ENCODE data around the gene CLDN2. TPM values are rescaled to one million over a fixed set of nuclear protein-coding genes. Genes with fewer than 3 reads are reported as not detected.
"Not testable (repeated sequence)": the region's sequence is repeated elsewhere in the genome, so short reads cannot be mapped to it uniquely, and the experiment has no call there.

The CLDN2 gene
- total RNA-seq, 2 donors from 2014 or later = 0.10 to 0.18 TPM

- intact Hi-C loops (cut with DNase I) = loop anchor here (5.0 to 10.0 kb wide), 2 partner anchors 55 to 58 kb away; no protein-coding TSS in a partner anchor
- no peak for ATAC-seq
- no peak for DNase-seq
These were observed 32.3 kb downstream of the CLDN2 start for GRCh38 chrX:106952538-106952937.

- DNase-seq (no peak), ATAC-seq (no peak)
- intact Hi-C loops (cut with DNase I) = loop anchor here (5.0 to 10.0 kb wide), 2 partner anchors 56 to 58 kb away; no protein-coding TSS in a partner anchor
These were observed 32.8 kb downstream of the CLDN2 start for GRCh38 chrX:106952988-106953387.

- intact Hi-C loops (cut with DNase I) = loop anchor here (5.0 to 10.0 kb wide), 2 partner anchors 57 to 59 kb away; no protein-coding TSS in a partner anchor
- DNase-seq (no peak), ATAC-seq (no peak)
These were observed 33.8 kb downstream of the CLDN2 start for GRCh38 chrX:106954041-106954440.

- DNase-seq (no peak), ATAC-seq (no peak)
- intact Hi-C loops (cut with DNase I) = loop anchor here in 1 of 2 donors (10.0 kb wide), 1 partner anchor 60 kb away; no protein-coding TSS in a partner anchor
These were observed 35.0 kb downstream of the CLDN2 start for GRCh38 chrX:106955004-106955772.

GRCh38 chrX:106957856-106958255 lies 37.7 kb downstream of the CLDN2 start:
- DNase-seq = no peak
- ATAC-seq = no peak
- intact Hi-C loops (cut with DNase I) = loop anchor here in 1 of 2 donors (10.0 kb wide), 1 partner anchor 63 kb away; no protein-coding TSS in a partner anchor

- no peak for DNase-seq
- intact Hi-C loops (cut with DNase I) = loop anchor here in 1 of 2 donors (10.0 kb wide), 1 partner anchor 65 kb away; no protein-coding TSS in a partner anchor
- peak in 1 of 2 donors; percentile 38 for ATAC-seq
These were observed 39.7 kb downstream of the CLDN2 start for GRCh38 chrX:106959901-106960300.

- ATAC-seq (no peak), DNase-seq (no peak)
- intact Hi-C loops (cut with DNase I) = no loop called here
These were observed 42.9 kb downstream of the CLDN2 start for GRCh38 chrX:106963111-106963510.

- intact Hi-C loops (cut with DNase I) = no loop called here
- DNase-seq = no peak
- ATAC-seq = no peak
These were observed 44.1 kb downstream of the CLDN2 start for GRCh38 chrX:106964290-106964689.

- DNase-seq; ATAC-seq; intact Hi-C loops (cut with DNase I): not testable (repeated sequence)
These were observed 46.3 kb downstream of the CLDN2 start for GRCh38 chrX:106966547-106966946.

- no peak for ATAC-seq
- intact Hi-C loops (cut with DNase I) = no loop called here
- DNase-seq = no peak
These were observed 52.7 kb downstream of the CLDN2 start for GRCh38 chrX:106972896-106973295.

- DNase-seq (no peak), ATAC-seq (no peak)
- intact Hi-C loops (cut with DNase I) = no loop called here
These were observed 53.4 kb downstream of the CLDN2 start for GRCh38 chrX:106973433-106974149.

- DNase-seq = no peak
- ATAC-seq = no peak
- intact Hi-C loops (cut with DNase I) = no loop called here
These were observed 56.2 kb downstream of the CLDN2 start for GRCh38 chrX:106976416-106976815.

Other genes starting within 250 kb of the CLDN2 start
- gene RNF128, start 193.7 kb upstream of the CLDN2 start, total RNA-seq = 1 to 10 TPM in 1 of 2 donors, under 1 TPM in 1; 0.74 to 1.1 TPM
- 1 to 10 TPM; 4.2 to 7.4 TPM for gene TBC1D8B, start 117.7 kb upstream of the CLDN2 start, total RNA-seq
- not detected for gene RIPPLY1, start 17.1 kb upstream of the CLDN2 start, total RNA-seq
- 1 to 10 TPM; 5.3 to 6.6 TPM for gene MORC4, start 79.8 kb downstream of the CLDN2 start, total RNA-seq
- 10 to 100 TPM in 1 of 2 donors, 1 to 10 TPM in 1; 9.2 to 11.0 TPM for gene RBM41, start 198.4 kb downstream of the CLDN2 start, total RNA-seq